GM18499 (cell line): ENCODE measurements around the gene MGAT4A.
"Not testable (repeated sequence)": the region's sequence is repeated elsewhere in the genome, so short reads cannot be mapped to it uniquely, and the experiment has no call there.

Experiments used
- ATAC-seq: cut with Tn5 transposase; IDR thresholded peaks from one replicate; pipeline ENCODE4 v1.9.1; 2021; ENCODE audit warnings: moderate number of reproducible peaks; ENCODE audit not compliant: insufficient read depth, unreplicated experiment

MGAT4A gene

DNA sequence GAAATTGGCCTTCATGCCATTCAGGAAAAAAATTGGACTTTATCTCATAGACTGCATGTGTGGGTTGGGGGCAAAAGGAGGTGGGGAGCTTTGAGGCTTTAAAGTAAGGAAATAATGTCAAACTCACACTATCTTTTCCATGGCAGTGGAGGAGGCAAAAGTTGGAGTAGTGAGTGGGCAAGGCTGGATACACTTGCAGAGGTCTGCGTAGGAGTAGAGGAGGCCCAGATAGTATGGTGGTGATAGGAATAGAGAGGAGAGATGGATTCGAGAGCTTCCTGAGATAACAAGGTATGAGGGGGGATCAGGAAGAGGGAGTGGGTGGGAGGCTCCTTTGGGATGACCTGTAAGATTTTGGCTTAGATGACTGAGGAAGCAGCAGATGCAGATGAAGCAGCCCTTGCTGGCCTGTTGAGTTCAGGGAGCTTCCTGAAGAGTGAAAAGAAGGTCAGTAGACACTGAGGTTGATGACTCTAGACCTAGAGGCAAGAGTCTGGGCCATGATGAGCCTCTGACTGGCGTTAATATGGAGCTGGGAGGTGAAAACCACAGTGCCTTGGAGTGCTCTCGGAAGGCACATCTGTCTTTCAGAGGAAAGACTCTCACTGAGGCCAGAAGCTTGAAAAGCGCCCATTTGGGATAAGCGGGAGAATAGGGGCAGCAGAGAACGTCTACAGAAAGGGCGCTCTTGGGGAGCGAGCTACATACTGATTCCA, 116.8 kb downstream of the MGAT4A start:
- ATAC-seq, result no peak

DNA sequence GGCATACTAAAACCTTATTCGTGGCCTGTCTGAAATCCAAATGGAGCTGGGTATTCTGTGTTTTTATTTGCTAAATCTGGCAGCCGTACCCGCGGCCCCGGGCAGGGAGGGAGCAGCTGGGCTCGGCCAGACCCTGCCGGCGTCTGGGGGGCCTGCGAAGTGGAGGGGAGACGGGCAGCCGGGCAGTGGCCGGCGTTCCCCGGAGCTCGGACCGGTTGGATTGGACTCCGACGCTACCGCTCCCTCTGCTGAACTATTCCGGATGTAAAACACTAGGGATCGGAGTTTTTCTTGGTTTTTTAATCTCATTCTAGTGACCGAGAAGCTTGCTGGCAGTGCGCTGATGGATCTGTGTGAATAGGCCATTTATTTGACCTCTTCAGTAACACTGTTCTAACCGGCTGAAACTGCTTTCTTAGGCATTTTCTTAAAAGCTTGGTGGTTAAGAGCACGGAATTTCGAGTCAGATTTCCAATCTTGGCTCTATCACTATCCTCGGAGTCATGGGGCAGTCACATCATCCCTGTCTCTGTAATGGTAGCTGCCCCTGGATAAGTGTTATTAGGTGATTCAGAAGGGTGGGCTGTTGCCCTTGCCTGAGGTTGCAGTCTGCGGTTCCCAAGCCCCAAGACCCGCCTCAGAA, 121.8 kb downstream of the MGAT4A start:
- ATAC-seq, result no peak

DNA sequence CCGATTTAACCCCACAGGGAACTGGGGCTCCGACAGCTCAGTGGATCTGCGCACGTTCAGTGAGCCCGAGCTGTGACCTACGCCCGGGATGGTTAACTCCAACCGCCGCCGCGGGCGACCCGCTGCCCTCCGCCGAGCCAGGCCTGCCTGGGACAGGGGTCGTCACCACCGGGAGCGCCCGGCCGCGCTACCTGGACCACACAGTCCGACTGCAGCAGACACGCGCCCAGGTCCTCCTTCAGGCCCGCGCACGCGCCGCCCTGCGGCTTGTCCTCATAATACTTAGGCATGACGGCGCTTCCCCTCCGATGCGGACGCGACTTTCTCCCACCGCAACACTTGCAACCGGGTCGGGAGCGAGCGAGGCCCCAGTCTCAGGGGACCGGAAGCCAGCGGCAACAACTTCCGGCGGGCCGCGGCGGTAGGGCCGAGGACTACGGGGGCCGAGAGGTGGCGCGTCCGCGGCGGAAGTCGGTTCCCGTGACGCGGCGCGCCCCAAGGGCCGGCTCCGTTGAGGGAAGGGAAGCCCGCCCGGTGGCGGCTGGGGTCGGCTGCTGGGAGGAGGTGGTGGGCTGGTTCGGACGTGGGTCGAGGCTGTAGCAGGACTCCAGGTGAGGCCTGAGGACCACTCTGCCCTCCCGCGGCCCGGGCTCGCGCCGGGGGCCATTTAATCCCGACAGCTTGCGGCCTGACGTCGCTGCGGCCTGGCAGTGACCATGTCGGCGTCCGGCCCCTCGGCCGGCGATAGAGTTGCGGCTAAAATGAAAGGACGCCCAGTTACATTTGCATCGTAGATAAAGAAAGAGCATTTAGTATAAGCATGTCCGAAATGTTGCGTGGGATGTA, 122.6 kb downstream of the MGAT4A start, which contains the start of the genes COA5 and UNC50:
TSS of gene COA5 (minus strand) at position 397 of the 846 bp plus-strand sequence. CDS start at position 290, 107 bp downstream.
TSS of gene UNC50 (plus strand) at position 474 of the 846 bp plus-strand sequence. CDS start 1,171 bp downstream, outside the sequence.
- ATAC-seq, result no peak

DNA sequence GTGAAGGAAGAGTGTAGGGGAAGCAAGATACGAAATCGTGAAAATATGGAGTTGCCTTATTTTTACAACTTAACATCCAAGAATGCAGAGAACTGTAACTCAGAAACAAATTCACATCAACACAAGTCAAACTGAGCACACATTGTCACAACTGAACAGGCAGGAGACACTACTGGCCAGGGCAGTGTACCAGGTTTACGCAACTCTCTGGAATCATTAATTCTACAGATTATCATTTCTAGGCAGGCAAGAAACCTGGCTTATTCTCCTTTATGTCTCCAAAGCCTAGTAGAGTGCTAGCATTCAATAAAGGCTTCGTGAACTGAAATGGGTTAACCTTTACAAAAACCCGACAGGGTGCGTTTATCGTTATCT, 123.2 kb downstream of the MGAT4A start:
- ATAC-seq, result no peak

DNA sequence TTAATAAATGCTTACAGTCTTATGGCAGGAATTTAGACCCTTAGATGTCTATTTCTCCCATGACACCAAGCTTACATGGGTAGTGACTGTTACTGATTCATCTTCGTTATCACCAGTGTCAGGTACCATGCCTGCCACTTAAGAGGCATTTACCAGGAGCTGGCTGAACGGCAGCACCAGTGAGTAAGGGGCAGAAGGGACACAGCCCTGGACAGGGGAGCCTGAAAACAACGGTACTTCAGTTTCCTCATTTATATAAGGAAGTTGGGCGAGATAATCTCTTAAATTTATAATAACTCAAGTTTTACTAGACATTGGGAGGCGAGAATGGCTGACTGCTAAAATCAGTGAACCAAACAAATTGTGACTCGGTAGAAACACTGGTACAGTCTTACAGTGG, 123.8 kb downstream of the MGAT4A start:
- no peak for ATAC-seq

DNA sequence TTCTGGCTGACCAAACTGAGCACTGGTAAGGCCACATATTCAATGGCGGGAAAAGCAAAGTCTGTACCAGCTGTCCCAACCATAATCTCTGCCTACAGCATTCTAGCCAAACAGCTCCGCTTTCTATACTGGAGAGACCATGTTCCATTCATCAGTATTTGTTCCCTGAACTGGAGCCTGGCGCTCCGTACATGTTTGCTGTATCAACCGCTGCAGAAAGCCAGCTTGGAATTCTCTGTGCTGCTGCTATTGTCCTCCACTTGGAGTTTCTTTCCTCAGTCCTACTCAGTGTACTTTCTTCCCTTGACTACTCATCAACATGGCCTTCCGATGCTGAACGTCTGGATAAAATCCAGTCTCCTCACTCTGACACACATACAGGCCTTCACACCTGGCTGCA, 124.5 kb downstream of the MGAT4A start:
- no peak for ATAC-seq

DNA sequence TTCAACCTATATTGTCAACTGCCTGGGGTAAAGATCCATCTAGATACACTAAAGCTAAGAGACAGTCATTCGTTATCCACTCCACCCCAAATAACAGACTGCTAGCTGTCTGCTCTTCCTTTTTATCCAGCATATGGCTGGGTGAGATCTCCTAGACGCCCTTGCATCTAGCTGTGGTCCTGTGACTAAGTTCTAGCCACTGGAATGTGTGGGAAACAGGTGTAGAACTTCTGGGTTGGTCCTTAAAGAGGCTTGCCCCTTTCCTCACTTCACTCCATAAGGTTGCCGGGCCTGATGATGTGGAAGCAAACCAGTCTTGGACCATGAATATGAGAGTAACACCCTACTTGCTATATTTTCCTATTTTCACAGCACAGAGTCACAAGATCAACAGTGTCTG, 125.9 kb downstream of the MGAT4A start:
- ATAC-seq, result no peak

DNA sequence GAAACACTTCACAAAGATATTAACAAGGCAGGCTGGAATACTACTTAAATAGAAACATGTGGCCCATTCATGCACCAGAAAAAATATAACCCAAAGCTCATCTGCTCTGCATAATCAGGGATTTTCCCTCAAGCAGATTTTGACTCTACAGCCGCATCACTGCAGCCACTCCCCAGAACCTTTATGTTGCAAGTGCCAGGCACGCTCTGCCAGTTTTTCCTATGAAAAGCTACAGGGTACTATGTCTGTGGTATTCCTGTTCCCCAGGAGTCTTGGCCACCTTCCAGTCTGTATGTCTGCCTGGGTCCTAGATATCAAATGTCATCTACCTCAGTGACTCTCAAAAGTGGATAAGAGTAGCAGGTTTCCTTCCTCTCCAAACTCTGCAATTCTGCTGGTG, 126.4 kb downstream of the MGAT4A start:
- ATAC-seq, result no peak

DNA sequence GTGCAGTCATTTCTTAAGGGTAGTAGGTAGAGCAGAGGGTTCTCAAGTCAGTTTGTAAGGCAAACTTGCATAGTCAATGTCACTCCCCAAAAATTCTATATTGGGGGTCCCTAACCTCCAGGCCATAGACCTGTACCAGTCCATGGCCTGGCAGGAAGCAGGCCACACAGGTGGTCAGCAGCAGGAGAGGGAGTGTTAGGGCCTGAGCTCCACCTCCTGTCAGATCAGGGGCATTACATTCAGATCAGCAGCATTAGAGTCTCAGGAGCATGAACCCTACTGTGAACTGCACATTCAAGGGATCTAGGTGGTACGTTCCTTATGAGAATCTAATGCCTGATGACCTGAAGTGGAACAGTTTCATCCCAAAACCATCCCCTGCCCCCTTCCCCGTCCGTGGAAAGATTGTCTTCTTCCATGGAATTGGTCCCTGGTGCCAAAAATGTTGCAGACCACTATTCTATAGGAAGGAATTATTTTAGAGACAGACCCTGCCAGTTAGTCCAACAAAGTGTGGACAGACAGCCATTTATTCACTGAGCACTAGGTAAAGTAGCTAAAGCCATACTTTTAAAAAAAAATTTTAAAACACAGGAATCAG, 129.3 kb downstream of the MGAT4A start:
- no peak for ATAC-seq

DNA sequence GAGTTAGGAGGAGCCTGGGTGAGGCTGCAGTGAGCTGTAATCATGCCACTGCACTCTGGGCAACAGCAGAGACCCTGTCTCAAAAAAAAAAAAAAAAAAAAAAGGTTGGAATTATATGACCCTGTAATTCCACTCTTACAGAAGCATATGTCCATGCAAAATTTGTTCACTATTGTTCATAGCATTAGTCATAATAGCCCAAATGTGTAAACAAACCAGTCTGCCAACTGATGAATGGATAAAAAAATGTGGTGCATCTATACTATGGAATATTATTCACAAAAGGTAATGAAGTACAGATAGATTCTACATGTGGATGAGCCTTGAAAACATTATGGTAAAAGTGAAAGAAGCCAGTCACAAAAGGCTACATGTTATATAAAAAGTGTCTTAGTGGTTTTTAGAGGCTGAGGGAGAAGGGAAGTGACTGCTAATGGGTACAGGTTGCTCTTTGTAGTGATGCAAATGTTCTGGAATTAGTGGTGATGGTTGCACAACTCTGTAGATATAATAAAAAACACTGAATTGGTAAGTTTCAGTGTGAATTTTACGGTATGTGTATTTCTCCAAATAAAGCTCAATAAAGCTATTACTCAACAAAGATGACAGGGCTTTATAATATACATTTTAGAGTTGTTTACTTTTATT, 132.0 kb downstream of the MGAT4A start:
- ATAC-seq, result no peak

DNA sequence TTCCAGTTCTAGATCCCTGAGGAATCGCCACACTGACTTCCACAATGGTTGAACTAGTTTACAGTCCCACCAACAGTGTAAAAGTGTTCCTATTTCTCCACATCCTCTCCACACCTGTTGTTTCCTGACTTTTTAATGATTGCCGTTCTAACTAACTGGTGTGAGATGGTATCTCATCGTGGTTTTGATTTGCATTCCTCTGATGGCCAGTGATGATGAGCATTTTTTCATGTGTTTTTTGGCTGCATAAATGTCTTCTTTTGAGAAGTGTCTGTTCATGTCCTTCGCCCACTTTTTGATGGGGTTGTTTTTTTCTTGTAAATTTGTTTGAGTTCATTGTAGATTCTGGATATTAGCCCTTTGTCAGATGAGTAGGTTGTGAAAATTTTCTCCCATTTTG, 136.3 kb downstream of the MGAT4A start:
- ATAC-seq, result not testable (repeated sequence)

DNA sequence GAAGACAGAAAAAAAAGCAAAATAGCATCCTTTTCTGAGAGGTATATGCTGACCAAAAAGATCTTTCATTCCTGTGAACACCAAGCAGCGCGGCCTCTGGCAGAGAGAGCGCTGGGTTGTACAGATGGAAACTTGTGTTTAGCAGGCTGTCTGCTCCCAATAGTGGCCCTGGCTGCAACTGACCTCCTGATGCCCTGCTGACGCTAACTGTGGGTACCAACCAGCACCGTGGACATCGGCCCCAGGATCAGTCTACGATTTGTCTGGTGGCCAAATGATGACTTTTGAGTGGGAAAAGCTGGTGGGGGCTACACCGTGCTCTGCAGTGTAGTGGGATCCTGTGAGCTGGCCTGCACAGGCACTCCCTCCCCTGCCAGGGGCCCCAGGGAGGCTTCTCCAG, 138.4 kb downstream of the MGAT4A start:
- ATAC-seq, result no peak

DNA sequence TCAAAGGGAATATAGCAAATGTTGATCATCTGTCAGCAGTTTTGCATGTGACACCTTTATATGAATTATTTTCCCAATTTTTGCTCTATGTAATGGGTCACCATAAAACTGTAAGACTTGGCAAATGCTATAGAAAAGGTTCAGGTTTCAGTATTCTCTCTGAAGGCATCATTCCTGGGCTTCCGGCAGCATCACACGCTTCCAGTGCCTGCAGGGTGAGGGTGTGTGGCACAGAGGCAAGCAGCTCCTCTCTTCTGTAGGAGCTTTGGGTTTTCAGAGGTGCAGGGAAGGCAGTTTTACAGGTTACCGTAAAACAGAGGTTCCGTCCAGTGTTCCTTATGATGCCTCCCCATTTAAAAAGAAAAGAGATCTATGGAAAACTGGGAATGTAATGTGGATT, 141.4 kb downstream of the MGAT4A start:
- ATAC-seq, result no peak

DNA sequence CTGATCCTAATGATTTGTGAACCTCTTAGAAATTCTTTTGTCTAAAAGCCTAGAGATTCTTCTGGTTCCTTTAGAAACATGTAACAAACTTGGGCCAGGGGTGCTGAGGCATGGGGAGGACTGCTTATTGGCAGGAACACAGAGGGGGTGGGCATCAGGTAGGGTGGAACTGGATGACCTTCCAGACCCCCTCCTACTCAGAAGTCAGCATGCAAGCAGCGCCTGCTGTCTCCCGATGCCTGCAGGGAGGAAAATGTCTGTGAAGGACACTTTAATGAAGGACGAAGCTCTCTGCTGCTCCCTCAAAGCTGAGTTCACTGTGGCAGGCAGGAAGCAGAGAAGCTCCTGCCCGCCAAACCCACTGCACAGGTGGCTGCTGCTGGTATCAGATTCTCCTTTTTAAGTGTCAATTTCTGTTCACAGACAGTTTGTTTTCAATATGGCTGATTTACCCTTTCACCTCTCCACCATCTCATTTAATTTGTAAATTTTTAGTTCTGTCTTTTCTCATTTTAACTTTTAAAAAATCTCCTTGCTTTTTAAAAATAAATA, 142.0 kb downstream of the MGAT4A start:
- ATAC-seq, result no peak

DNA sequence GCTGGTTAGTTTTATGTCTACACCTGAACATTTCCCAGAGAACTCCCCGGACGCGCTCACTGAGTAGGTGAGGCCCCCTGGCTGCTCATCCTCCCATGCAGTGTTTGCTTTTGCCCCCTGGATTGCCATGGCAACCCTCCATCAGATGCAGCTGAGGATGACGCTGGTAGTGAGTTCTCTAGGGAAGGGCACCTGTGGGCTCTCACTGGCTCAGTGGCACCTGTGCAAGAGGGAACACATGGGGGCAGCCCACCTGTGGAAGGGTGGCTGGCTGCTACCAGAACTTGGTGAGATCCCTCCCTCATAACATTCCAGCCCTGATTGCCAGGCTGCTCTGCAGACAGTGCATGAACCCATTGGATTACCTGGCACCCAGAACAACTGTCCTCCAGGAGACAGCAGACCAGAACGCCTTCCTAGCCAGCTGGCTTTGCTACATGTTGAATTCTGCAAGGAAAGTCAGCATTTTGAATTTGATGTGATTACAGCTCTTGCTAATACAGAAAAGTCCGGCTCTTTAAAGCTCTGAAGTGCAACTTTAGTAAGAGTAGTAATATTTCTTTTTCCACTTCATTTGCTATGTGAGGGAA, 144.3 kb downstream of the MGAT4A start:
- no peak for ATAC-seq

DNA sequence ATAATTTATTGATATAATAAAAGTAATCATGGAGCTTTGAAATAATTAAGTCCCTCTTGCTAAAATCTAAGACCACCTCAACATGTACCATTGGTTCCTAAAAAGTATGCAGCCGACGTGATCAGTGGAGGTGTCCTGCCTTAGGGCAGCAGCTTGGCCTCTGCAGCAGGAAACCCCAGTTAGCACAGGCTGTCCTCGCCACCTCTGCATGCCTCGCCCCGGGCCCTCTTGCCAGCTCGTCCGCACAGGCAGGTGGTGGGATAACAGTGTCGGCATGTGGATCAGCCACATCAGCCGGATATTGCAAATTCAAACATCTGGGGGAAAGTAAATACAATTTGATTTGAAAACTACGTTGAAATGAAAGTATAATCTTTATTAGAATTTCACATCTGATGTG, 145.5 kb downstream of the MGAT4A start:
- no peak for ATAC-seq

DNA sequence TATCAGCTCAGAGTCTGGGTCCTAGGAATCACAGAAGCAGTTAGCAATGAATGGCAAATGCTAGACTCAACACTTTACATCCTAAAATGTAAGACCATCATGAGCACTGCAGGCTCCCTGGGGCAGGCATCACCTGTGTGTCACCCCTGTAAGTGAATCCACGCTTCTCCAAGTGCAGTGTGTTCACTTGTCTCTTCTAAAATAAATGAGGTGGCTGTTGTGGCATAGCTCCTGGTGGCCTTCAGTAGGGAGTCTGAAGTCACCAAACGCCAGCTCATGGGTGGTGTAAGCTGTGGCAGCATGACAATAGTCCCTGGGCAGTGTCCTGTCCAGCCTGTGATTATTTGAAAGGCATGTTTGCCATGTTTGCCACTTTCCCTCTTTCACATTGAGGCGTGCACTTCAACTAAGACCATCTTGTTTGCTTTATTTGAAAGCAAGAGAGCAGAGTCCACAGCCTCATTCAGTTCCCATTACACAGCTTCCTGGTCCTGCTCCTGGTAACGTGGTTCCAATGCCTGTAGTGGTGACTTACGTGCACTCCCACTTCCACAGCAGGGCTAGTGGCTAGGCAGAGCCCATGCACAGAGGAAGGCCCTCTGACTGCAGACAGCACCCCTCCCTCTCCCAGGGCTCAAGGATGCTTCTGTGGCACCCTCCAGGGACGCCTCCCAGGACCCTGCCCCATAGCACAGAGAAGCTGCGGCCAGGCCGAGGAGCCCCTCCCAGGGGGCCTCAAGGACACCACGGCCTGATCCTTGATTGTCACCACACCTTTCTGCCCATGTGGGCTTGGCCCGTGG, 146.9 kb downstream of the MGAT4A start:
- no peak for ATAC-seq

DNA sequence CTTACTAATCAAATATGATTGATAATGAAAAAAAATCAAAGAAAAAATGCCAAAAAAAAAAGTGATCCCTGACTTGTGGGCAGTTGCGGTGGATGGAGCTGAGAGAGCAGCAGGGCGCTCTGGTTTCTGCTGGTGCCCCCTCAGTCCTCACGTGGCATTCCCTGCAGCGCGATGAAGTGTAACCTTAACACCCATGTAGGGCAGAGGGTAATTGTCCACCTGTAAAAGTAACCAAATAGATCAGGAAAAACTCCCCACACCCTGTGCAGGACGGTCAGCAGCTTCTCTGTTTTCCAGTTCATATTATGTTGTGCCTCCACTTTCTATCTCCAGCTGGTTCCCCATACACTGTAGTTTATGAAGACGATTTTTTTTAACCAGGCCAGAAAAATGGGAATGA, 147.7 kb downstream of the MGAT4A start:
- ATAC-seq, result no peak

DNA sequence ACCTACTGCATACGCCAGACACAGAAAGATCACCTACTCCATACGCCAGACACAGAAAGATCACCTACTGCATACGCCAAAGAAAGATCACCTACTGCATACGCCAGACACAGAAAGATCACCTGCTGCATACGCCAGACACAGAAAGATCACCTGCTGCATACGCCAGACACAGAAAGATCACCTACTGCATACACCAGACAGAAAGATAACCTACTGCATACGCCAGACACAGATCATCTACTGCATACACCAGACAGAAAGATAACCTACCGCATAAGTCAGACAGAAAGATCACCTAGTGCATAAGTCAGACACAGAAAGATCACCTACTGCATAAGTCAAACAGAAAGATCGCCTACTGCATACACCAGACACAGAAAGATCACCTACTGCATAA, 148.4 kb downstream of the MGAT4A start:
- no peak for ATAC-seq
